ENCODE results near the gene ITPRID2.

- TF ChIP-seq EZH2 (IDR thresholded peaks at IDR 0.05; ENCODE audit: low read length) (no peak), CTCF (optimal IDR thresholded peaks at IDR 0.05 in 1 of 3, IDR thresholded peaks at IDR 0.05 in 1 of 3, conservative IDR thresholded peaks at IDR 0.05 in 1 of 3; ENCODE audit: extremely low read depth in 1 of 3, insufficient read depth in 2 of 3, low read length in 3 of 3) (no peak)
Measured at GRCh38 chr2:181844551-181845290, 46.8 kb upstream of the ITPRID2 start.

Data from keratinocyte (primary cell).